Measurements from ENCODE around the gene RAB20. TPM values are rescaled to one million over a fixed set of nuclear protein-coding genes. Genes with fewer than 3 reads are reported as not detected.

RAB20 gene
- total RNA-seq, 1 experiment from 2014 or later: 10.6 TPM

GRCh38 chr13:110600261-110600819 is 38.8 kb upstream of the RAB20 start:
- Histone ChIP-seq H3K4me3 (replicated peaks in 1 of 2; ENCODE audit: low read depth in 1 of 2, low read length in 2 of 2) (no peak overlapping the region), H4K20me1 (ENCODE audit: insufficient read depth) (no peaks in the 10 kb centered on the region), H3K4me2 (ENCODE audit: low read length) (no peak overlapping the region), H3K9ac (ENCODE audit: low read length) (no peak overlapping the region), H2AFZ (ENCODE audit: low read depth, low read length, poor library complexity, severe bottlenecking) (no peak overlapping the region), H3K27me3 (ENCODE audit: insufficient read depth, low read length) (no peaks in the 10 kb centered on the region), H3K27ac (ENCODE audit: low read depth, low read length) (no peak overlapping the region), H3K36me3 (ENCODE audit: control insufficient read depth in 1 of 2, insufficient read depth in 2 of 2, low read length in 2 of 2) (no peaks in the 10 kb centered on the region), H3K4me1 (ENCODE audit: control insufficient read depth in 1 of 2, insufficient read depth in 2 of 2, low read length in 2 of 2) (no peaks in the 10 kb centered on the region), H3K79me2 (ENCODE audit: insufficient read depth, low read length) (no peaks in the 10 kb centered on the region), H3K9me2 (ENCODE audit: insufficient read depth) (no peaks in the 10 kb centered on the region), H3K9me3 (ENCODE audit: control insufficient read depth in 1 of 2, insufficient read depth in 1 of 2, low read depth in 1 of 2, low read length in 2 of 2) (no peaks in the 10 kb centered on the region)
- ChIA-PET RAD21 (ENCODE audit: low non-redundant PET in 1 of 2, low total read pairs in 2 of 2, uncharacterized antibody in 2 of 2, unreplicated experiment in 2 of 2) (no interaction called here), CTCF (no interaction called here), POLR2A (no interaction called here)
- no peak for ATAC-seq
- TF ChIP-seq SIN3A (IDR thresholded peaks at IDR 0.05; ENCODE audit: low read depth) (no peak), EZH2phosphoT487 (IDR thresholded peaks at IDR 0.05; ENCODE audit: borderline replicate concordance) (no peak), REST (IDR thresholded peaks at IDR 0.05; ENCODE audit: low read depth) (no peak), JUND (IDR thresholded peaks at IDR 0.05) (no peak), ZFX (IDR thresholded peaks at IDR 0.05) (no peak), YY1 (IDR thresholded peaks at IDR 0.05; ENCODE audit: extremely low read depth, insufficient replicate concordance, low read depth, low read length) (no peak), FOSL1 (IDR thresholded peaks at IDR 0.05; ENCODE audit: low read depth) (no peak), POLR2A (IDR thresholded peaks at IDR 0.05; ENCODE audit: borderline replicate concordance, extremely low read depth, insufficient read depth, insufficient read length) (no peak), CEBPB (IDR thresholded peaks at IDR 0.05; ENCODE audit: low read depth) (no peak), MAX (IDR thresholded peaks at IDR 0.05) (no peak), ZNF274 (IDR thresholded peaks at IDR 0.05; ENCODE audit: low read depth, low read length) (no peak), RAD21 (IDR thresholded peaks at IDR 0.05; ENCODE audit: low read depth) (no peak), EGR1 (IDR thresholded peaks at IDR 0.05; ENCODE audit: low read depth) (no peak), TCF7L2 (IDR thresholded peaks at IDR 0.05; ENCODE audit: borderline replicate concordance, extremely low read depth, insufficient read depth, insufficient read length) (no peak)
- no TSS peak for BruUV-seq (replicated peaks)
- intact Hi-C loops (cut with micrococcal nuclease): no loop called here
- no peak for DNase-seq (ENCODE audit: low read depth, low spot score)

Measured in HCT116 (cell line).